HG03025 (cell line): ENCODE measurements around the gene MAGEE2.
"Not testable (repeated sequence)": the region's sequence is repeated elsewhere in the genome, so short reads cannot be mapped to it uniquely, and the experiment has no call there.

ENCODE experiments used
- ATAC-seq: cut with Tn5 transposase; IDR thresholded peaks from one replicate; pipeline ENCODE4 v1.9.1; 2021; ENCODE audit warnings: mild to moderate bottlenecking, moderate library complexity; ENCODE audit not compliant: unreplicated experiment, low FRiP score

Gene MAGEE2, protein sequence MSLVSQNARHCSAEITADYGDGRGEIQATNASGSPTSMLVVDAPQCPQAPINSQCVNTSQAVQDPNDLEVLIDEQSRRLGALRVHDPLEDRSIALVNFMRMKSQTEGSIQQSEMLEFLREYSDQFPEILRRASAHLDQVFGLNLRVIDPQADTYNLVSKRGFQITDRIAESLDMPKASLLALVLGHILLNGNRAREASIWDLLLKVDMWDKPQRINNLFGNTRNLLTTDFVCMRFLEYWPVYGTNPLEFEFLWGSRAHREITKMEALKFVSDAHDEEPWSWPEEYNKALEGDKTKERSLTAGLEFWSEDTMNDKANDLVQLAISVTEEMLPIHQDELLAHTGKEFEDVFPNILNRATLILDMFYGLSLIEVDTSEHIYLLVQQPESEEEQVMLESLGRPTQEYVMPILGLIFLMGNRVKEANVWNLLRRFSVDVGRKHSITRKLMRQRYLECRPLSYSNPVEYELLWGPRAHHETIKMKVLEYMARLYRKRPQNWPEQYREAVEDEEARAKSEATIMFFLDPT

DNA sequence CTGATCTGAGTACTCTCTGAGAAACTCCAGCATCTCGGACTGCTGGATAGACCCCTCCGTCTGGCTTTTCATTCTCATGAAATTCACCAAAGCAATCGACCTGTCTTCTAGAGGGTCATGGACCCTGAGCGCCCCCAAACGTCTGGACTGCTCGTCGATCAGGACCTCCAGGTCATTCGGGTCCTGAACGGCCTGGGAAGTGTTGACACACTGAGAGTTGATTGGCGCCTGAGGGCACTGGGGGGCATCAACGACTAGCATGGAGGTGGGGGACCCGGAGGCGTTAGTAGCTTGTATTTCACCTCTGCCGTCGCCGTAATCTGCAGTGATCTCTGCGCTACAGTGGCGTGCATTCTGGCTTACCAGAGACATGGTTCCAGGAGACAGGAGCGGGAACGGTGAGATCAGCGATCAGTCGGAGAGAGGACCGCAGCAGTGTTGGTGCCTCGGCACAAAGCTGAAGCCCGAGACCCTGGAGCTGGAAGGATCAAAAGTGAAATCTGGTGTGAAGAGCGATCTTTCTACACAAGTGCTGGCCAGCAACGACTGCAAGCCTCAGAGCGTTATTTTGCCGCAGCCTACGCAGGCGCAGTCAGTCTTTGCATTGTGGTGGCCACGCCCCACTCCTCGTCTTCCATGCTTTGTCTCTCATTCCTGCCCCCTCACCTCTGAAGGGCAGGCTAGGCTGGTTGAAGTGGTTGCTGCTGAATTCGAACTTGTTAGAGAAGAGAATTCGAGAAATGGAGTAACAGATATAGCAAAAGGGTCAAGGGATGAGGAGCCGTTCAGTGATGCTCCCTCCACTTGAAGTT, at the start of gene MAGEE2:
Gene MAGEE2, minus strand, starts transcription at position 575 of the 812 bp plus-strand sequence. Its CDS starts 203 bp downstream, at position 372.
- no peak for ATAC-seq

DNA sequence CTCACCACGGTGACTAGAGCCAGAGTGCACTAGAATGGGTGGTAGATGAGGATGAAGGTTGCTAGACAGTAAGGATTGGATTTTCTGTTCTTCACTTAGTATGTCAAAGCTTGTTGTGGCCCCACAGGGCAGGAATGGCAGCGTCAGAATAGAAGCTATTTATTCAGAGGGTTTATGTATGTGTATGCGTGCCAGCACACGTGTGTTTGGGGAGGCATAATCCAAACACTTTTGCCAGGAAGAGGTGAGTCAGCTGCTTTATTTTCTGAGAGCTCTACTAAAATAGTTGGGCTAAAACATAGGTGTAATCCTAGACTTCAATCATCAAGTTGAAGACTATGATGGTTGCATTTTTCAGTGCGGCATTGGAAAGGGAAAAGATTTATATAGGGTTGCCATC, 1.2 kb upstream of the MAGEE2 start:
- ATAC-seq: no peak

DNA sequence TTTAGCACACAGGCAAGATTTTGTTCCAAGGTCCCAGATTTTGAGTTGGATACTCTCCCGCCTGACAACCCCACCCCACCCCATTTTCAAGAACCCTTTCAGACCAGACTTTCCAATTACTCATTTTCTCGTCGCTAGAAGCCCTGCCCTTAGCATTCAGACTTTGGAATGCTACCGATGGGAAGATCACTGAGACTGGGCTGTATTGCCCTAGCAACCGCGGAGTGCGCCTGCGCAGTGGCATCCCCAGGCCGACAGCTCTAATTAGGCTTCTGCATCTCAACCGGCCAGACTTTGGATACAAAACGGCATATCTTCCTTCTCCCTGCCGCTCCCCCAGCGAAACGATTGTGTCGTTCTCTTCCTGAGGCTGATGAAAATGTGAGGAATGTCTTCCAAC, 3.4 kb downstream of the MAGEE2 start:
- no peak for ATAC-seq

DNA sequence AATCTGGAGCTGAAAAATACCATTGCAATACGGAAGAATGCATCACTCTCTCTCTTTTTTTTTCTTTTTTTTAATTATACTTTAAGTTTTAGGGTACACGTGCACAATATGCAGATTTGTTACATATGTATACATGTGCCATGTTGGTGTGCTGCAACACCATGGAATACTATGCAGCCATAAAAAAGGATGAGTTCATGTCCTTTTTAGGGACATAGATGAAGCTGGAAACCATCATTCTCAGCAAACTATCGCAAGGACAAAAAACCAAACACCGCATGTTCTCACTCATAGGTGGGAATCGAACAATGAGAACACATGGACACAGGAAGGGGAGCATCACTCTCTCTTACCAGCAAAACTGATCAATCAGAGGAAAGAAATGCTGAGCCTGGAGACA, 17.0 kb downstream of the MAGEE2 start:
- ATAC-seq: not testable (repeated sequence)

DNA sequence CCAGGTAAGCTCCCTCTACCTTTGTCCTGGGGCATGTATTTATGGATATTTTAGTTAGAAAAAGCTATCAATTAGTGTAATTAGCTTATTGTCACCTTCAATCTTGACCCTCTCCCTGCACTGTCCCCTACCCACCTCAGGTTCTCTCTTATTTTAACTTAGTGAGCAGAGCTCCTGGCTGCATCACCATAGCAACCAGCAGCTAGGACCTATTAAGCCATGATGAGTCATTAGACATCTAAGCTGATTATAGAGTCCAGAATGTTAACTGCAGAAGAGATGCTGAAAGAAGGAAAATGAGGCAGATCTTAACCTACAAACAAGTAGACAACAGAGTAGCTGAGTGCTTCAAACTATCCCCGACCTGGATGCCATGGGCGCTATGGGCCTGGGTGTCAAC, 36.6 kb downstream of the MAGEE2 start:
- ATAC-seq: no peak

DNA sequence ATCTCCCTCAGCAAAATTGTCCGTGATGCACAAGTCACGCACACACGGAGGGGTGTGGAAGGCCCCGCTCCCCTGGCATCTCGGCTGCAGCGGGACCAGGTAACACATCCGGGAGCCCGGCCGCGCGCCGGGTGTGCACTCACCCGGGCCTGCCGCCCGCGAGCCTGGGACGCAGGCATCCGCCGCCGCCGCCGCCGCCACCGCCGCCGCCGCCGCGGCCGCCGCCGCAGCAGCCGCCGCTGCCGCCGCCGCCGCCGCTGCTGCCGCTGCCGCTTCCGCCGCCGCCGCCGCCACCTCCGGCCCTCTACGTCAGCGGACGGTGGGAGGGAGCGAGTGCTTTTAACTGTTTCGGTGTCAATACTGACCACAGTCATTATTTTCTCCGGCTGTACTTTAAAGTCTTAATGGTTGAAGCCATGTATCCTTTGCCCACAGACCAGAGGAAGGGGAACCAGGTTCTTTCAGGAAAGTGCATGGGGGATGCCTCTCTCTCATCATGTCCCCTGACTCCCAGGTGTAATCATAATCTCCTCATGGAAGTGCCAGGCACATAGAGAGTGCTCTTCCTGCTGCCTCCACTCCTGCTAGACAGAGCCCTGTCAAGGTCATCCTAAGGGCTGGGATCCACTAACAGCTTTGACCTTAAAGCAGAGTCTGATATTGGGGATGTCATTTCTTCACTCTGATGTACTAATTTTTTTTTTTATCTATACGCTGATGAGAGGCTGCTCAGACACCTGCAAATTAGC, 38.0 kb downstream of the MAGEE2 start:
- ATAC-seq: peak; percentile 84
